ENCODE results near the gene OLFM1. TPM values are rescaled to one million over a fixed set of nuclear protein-coding genes. Genes with fewer than 3 reads are reported as not detected.
"Not testable (repeated sequence)": the region's sequence is repeated elsewhere in the genome, so short reads cannot be mapped to it uniquely, and the experiment has no call there.

The OLFM1 gene
- total RNA-seq, 2 donors from 2014 or later, result 11.0 to 23.2 TPM

DNA sequence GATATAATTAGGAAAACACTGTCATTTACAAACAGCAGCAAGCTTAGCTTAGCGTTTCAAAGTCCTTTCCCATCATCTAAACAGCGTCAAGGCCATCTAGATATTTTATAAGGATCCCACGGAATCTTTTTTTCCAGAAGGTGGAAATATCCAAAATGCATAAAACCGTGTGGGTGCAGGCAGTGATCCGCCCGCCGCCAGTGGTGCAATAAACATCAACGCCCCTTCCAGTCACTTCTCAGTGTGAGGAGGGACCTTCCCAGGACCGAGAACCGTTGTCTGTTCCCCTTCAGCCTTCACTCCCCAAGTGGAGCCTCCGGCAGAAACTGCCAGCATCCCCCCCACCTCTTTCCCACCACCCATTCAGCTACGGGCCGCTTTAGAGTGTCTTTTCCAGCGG is 22.9 kb downstream of the OLFM1 start:
- H3K9ac ChIP-seq (ENCODE audit: extremely low read depth, low read length, poor library complexity, severe bottlenecking), result no peak overlapping the region
- no peak overlapping the region for H3K27ac ChIP-seq (ENCODE audit: low read depth, low read length)
- H3K36me3 ChIP-seq (ENCODE audit: control insufficient read depth, insufficient read depth, low read length), result no peaks in the 10 kb centered on the region
- no peaks in the 10 kb centered on the region for H3K4me1 ChIP-seq (ENCODE audit: control insufficient read depth, insufficient read depth, low read length)
- H3K27me3 ChIP-seq (ENCODE audit: control insufficient read depth, insufficient read depth, low read length, poor library complexity, severe bottlenecking), result no peaks in the 10 kb centered on the region
- 88 to 96% methylated on average over 8 to 14 of the region's 14 CpGs for WGBS, 2 experiments (ENCODE audit: insufficient coverage in 1 of 2, insufficient read length in 1 of 2)
- H3K4me3 ChIP-seq (ENCODE audit: low read length), result no peak overlapping the region
- no peak overlapping the region for H3K27ac Mint-ChIP-seq
- no peaks in the 10 kb centered on the region for H3K27me3 Mint-ChIP-seq (ENCODE audit: insufficient read depth)
- H3K4me1 Mint-ChIP-seq, result peaks cover 18% of the 10 kb centered on the region
- H3K9me3 ChIP-seq (ENCODE audit: control insufficient read depth, low read length), result no peaks in the 10 kb centered on the region
- TF ChIP-seq, protein P1, sequence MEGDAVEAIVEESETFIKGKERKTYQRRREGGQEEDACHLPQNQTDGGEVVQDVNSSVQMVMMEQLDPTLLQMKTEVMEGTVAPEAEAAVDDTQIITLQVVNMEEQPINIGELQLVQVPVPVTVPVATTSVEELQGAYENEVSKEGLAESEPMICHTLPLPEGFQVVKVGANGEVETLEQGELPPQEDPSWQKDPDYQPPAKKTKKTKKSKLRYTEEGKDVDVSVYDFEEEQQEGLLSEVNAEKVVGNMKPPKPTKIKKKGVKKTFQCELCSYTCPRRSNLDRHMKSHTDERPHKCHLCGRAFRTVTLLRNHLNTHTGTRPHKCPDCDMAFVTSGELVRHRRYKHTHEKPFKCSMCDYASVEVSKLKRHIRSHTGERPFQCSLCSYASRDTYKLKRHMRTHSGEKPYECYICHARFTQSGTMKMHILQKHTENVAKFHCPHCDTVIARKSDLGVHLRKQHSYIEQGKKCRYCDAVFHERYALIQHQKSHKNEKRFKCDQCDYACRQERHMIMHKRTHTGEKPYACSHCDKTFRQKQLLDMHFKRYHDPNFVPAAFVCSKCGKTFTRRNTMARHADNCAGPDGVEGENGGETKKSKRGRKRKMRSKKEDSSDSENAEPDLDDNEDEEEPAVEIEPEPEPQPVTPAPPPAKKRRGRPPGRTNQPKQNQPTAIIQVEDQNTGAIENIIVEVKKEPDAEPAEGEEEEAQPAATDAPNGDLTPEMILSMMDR (conservative IDR thresholded peaks at IDR 0.05), result no peak
- no peaks in the 10 kb centered on the region for H3K9me3 Mint-ChIP-seq
- no peak for DNase-seq
- H3K4me3 Mint-ChIP-seq, result no peak overlapping the region
- H3K36me3 Mint-ChIP-seq (ENCODE audit: low read depth), result no peaks in the 10 kb centered on the region

DNA sequence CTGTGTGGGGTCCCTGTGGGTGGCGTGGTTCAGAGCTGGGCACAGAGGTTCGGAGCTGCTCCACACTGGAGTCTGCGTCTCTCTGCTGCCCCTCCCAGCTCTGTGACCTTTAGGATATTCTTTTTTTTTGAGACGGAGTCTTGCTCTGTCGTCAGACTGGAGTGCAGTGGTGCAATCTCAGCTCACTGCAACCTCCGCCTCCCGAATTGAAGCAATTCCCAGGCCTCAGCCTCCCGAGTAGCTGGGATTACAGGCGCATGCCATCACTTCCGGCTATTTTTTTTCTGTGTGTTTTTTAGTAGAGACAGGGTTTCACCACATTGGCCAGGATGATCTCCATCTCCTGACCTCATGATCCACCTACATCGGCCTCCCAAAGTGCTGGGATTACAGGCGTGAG is 24.1 kb downstream of the OLFM1 start:
- H3K9ac ChIP-seq (ENCODE audit: extremely low read depth, low read length, poor library complexity, severe bottlenecking); H3K27me3 ChIP-seq (ENCODE audit: control insufficient read depth, insufficient read depth, low read length, poor library complexity, severe bottlenecking); H3K27me3 Mint-ChIP-seq (ENCODE audit: insufficient read depth); H3K4me1 ChIP-seq (ENCODE audit: control insufficient read depth, insufficient read depth, low read length); H3K9me3 ChIP-seq (ENCODE audit: control insufficient read depth, low read length); H3K36me3 ChIP-seq (ENCODE audit: control insufficient read depth, insufficient read depth, low read length); H3K4me3 ChIP-seq (ENCODE audit: low read length); H3K4me3 Mint-ChIP-seq; H3K36me3 Mint-ChIP-seq (ENCODE audit: low read depth); H3K27ac ChIP-seq (ENCODE audit: low read depth, low read length); H3K27ac Mint-ChIP-seq; H3K9me3 Mint-ChIP-seq; DNase-seq: not testable (repeated sequence)
- WGBS, 2 experiments (ENCODE audit: insufficient coverage in 1 of 2, insufficient read length in 1 of 2), result 89 to 97% methylated on average over 10 to 12 of the region's 12 CpGs
- H3K4me1 Mint-ChIP-seq, result peaks cover 18% of the 10 kb centered on the region

DNA sequence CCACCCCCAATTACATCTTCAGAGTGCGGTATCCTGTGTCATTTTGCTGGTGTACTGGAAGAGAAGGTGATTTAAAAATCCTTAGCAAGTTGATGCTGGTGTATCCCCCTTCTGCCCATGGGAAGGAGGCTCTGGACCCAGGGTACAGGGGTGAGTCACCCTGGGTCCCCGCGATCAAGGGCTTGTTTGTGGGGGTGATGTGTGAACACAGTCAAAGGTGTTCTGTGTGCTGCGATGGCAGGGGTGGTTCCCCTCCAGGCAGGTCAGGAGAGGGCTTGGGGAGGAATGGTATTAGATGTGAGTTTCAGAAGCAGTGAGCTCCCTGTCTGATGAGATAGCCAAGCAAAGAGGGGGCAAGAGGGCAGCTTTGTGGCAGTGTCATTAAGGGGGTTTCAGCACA is 28.9 kb downstream of the OLFM1 start:
- H3K36me3 ChIP-seq (ENCODE audit: control insufficient read depth, insufficient read depth, low read length), result no peaks in the 10 kb centered on the region
- no peak for DNase-seq
- H3K27ac Mint-ChIP-seq, result no peak overlapping the region
- TF ChIP-seq, protein P1 (conservative IDR thresholded peaks at IDR 0.05), result no peak
- H3K4me1 ChIP-seq (ENCODE audit: control insufficient read depth, insufficient read depth, low read length), result no peaks in the 10 kb centered on the region
- no peaks in the 10 kb centered on the region for H3K27me3 ChIP-seq (ENCODE audit: control insufficient read depth, insufficient read depth, low read length, poor library complexity, severe bottlenecking)
- H3K36me3 Mint-ChIP-seq (ENCODE audit: low read depth), result peaks cover 18% of the 10 kb centered on the region
- no peaks in the 10 kb centered on the region for H3K4me1 Mint-ChIP-seq
- no peak overlapping the region for H3K4me3 ChIP-seq (ENCODE audit: low read length)
- H3K9me3 ChIP-seq (ENCODE audit: control insufficient read depth, low read length), result no peaks in the 10 kb centered on the region
- H3K4me3 Mint-ChIP-seq, result no peak overlapping the region
- peak overlapping the region; percentile 73 for H3K27ac ChIP-seq (ENCODE audit: low read depth, low read length)
- H3K9ac ChIP-seq (ENCODE audit: extremely low read depth, low read length, poor library complexity, severe bottlenecking), result no peak overlapping the region
- H3K27me3 Mint-ChIP-seq (ENCODE audit: insufficient read depth), result no peaks in the 10 kb centered on the region
- peaks cover 9% of the 10 kb centered on the region for H3K9me3 Mint-ChIP-seq
- 92% methylated on average over 4 of the region's 4 CpGs; no CpG with 5 or more reads in 1 of the 2 experiments for WGBS, 2 experiments (ENCODE audit: insufficient coverage in 1 of 2, insufficient read length in 1 of 2)

DNA sequence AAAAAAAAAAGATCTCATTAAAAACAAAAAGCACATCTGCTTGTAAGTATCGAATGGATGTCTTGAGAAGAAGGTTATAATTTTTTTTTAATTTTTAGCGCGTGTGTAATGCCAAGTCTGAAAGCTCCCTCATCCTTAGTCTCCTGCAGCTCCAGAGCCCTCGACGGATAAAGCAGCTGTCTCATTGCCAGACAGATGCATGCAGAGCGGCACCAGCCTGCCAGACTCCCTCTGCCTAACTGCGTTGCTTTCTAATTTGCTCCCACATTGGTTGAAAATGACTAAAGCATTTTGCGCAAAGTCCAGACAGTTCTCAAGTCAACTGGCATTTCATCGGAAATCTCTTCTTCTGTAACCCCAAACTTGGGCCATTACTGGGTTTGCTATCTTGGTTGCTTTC is 29.4 kb downstream of the OLFM1 start:
- H3K9me3 Mint-ChIP-seq, result peaks cover 9% of the 10 kb centered on the region
- H3K36me3 Mint-ChIP-seq (ENCODE audit: low read depth), result peaks cover 18% of the 10 kb centered on the region
- peak overlapping the region; percentile 73 for H3K27ac ChIP-seq (ENCODE audit: low read depth, low read length)
- H3K4me3 ChIP-seq (ENCODE audit: low read length), result no peak overlapping the region
- DNase-seq, result no peak
- TF ChIP-seq, protein P1 (conservative IDR thresholded peaks at IDR 0.05), result no peak
- H3K36me3 ChIP-seq (ENCODE audit: control insufficient read depth, insufficient read depth, low read length), result no peaks in the 10 kb centered on the region
- H3K27me3 Mint-ChIP-seq (ENCODE audit: insufficient read depth), result no peaks in the 10 kb centered on the region
- no peak overlapping the region for H3K4me3 Mint-ChIP-seq
- H3K9me3 ChIP-seq (ENCODE audit: control insufficient read depth, low read length), result no peaks in the 10 kb centered on the region
- H3K27me3 ChIP-seq (ENCODE audit: control insufficient read depth, insufficient read depth, low read length, poor library complexity, severe bottlenecking), result no peaks in the 10 kb centered on the region
- no peaks in the 10 kb centered on the region for H3K4me1 Mint-ChIP-seq
- WGBS, 2 experiments (ENCODE audit: insufficient coverage in 1 of 2, insufficient read length in 1 of 2), result 80 to 89% methylated on average over 7 to 9 of the region's 9 CpGs
- peak overlapping the region; percentile 10 for H3K27ac Mint-ChIP-seq
- H3K4me1 ChIP-seq (ENCODE audit: control insufficient read depth, insufficient read depth, low read length), result no peaks in the 10 kb centered on the region
- no peak overlapping the region for H3K9ac ChIP-seq (ENCODE audit: extremely low read depth, low read length, poor library complexity, severe bottlenecking)
